Esophagus muscularis mucosa (tissue), 2 donors: ENCODE data around the gene DSC2.

Source experiments
- EP300 ChIP-seq: sonication (generic); formaldehyde crosslinking; IDR thresholded peaks from one replicate; pipeline ENCODE4 v1.6.1; 2017; ENCODE audit warnings: antibody characterized with exemption
- POLR2A ChIP-seq: fragments of 450-650 bp; IDR thresholded peaks from one replicate; pipeline ENCODE4 v1.6.1; 2017; ENCODE audit warnings: antibody characterized with exemption, moderate library complexity, mild to moderate bottlenecking, low read depth

GRCh38 chr18:31098878-31099277, 3.3 kb downstream of the DSC2 start:
- TF ChIP-seq EP300: no peak
- TF ChIP-seq POLR2A: no peak
